Keratinocyte (primary cell): ENCODE results near the gene HDLBP. TPM values are rescaled to one million over a fixed set of nuclear protein-coding genes. Genes with fewer than 3 reads are reported as not detected.

Experiments used
- DNase-seq: peaks from one replicate; pipeline ENCODE4 v3.0.0-alpha.2; 2011; ENCODE audit warnings: low read depth, missing footprints, low spot score
- FAIRE-seq: peaks from 2 replicates; lab custom pipeline; 2011; peaks lifted over from hg19 to GRCh38; lab: Jason Lieb, UNC
- H2AFZ ChIP-seq: 2 replicates; pipeline ENCODE4 v1.6.0; 2012; ENCODE audit warnings: low read length, control low read depth, inconsistent platforms; ENCODE audit not compliant: control insufficient read depth
- H3K27ac ChIP-seq: 2 replicates; pipeline ENCODE4 v1.5.1; 2011; ENCODE audit warnings: low read length; ENCODE audit not compliant: control insufficient read depth, insufficient read depth
- H3K27me3 ChIP-seq: 3 replicates; pipeline ENCODE4 v1.6.0; 2011; ENCODE audit warnings: low read length; ENCODE audit not compliant: control insufficient read depth, insufficient read depth; ENCODE audit errors: extremely low read depth
- H3K36me3 ChIP-seq, 2 experiments: 2 replicates in 1 of 2; 3 replicates in 1 of 2; pipeline ENCODE4 v1.5.1; 2011; ENCODE audit warnings: low read length in 2 of 2, mild to moderate bottlenecking in 1 of 2; ENCODE audit not compliant: control insufficient read depth in 2 of 2, insufficient read depth in 2 of 2; ENCODE audit errors: extremely low read depth in 1 of 2
- H3K4me1 ChIP-seq: 3 replicates; pipeline ENCODE4 v1.5.1; 2011; ENCODE audit warnings: low read length; ENCODE audit not compliant: control insufficient read depth, insufficient read depth; ENCODE audit errors: extremely low read depth
- H3K4me2 ChIP-seq: 3 replicates; pipeline ENCODE4 v1.6.0; 2011; ENCODE audit warnings: low read depth, low read length; ENCODE audit not compliant: control insufficient read depth, insufficient read depth; ENCODE audit errors: extremely low read depth
- H3K4me3 ChIP-seq, 3 experiments: fragments of 200-600 bp in 1 of 3; sonication (generic) in 1 of 3; 2 replicates in 2 of 3; 3 replicates in 1 of 3; pipeline ENCODE4 v1.5.1; 2011 to 2016; ENCODE audit warnings: low read length in 3 of 3, mild to moderate bottlenecking in 3 of 3, control low read depth in 2 of 3, inconsistent platforms in 1 of 3, low read depth in 1 of 3, mixed read lengths in 1 of 3, mixed run types in 1 of 3, moderate library complexity in 1 of 3; ENCODE audit not compliant: control insufficient read depth in 2 of 3, insufficient read depth in 2 of 3; ENCODE audit errors: extremely low read depth in 1 of 3
- H3K79me2 ChIP-seq: 2 replicates; pipeline ENCODE4 v1.6.0; 2012; ENCODE audit warnings: low read length; ENCODE audit not compliant: control insufficient read depth, insufficient read depth
- H3K9ac ChIP-seq: 3 replicates; pipeline ENCODE4 v1.6.0; 2011; ENCODE audit warnings: low read length; ENCODE audit not compliant: control insufficient read depth, insufficient read depth; ENCODE audit errors: extremely low read depth
- H3K9me1 ChIP-seq: 3 replicates; pipeline ENCODE4 v1.6.0; 2011; ENCODE audit warnings: low read length; ENCODE audit not compliant: control insufficient read depth, insufficient read depth; ENCODE audit errors: extremely low read depth
- H3K9me3 ChIP-seq: 2 replicates; pipeline ENCODE4 v1.5.1; 2012; ENCODE audit warnings: low read depth, low read length; ENCODE audit not compliant: control insufficient read depth
- H4K20me1 ChIP-seq: 3 replicates; pipeline ENCODE4 v1.6.0; 2011; ENCODE audit warnings: low read length; ENCODE audit not compliant: control insufficient read depth, insufficient read depth; ENCODE audit errors: extremely low read depth
- EZH2 ChIP-seq: IDR thresholded peaks from one replicate; pipeline ENCODE4 v1.6.1; 2012; ENCODE audit warnings: inconsistent platforms, mild to moderate bottlenecking, low read length, moderate library complexity
- dilution Hi-C: fragments of 300-500 bp; cut with MboI; formaldehyde crosslinking; loops from one replicate; pipeline ENCODE4 v1.7.0; 2020; ENCODE audit warnings: low sequenced_read_pairs; ENCODE audit not compliant: extremely low pct_ligation_motif_present
- polyA plus RNA-seq, 5 experiments: library from polyadenylated mRNA; depleted of rRNA in 3 of 5; stranded (reverse) in 3 of 5; stranded (forward) in 1 of 5; unstranded in 1 of 5; fragments of >200 nt; gene quantifications; 1 replicate in 1 of 5; 2 replicates in 3 of 5; 3 replicates in 1 of 5; pipeline versions ENCODE4 v1.2.1 to v1.2.3, GENCODE V29; 2011 to 2012; ENCODE audit warnings: missing spikeins in 2 of 5, low read depth in 1 of 5, low replicate concordance in 1 of 5
- TF ChIP-seq, protein P1 (sequence below), 3 experiments: IDR thresholded peaks in 1 of 3; conservative IDR thresholded peaks in 1 of 3; optimal IDR thresholded peaks in 1 of 3; 2 replicates in 2 of 3; 3 replicates in 1 of 3; pipeline versions ENCODE3 to v1.5.1; 2011; ENCODE audit warnings: low read length in 3 of 3, mild to moderate bottlenecking in 3 of 3, moderate library complexity in 2 of 3, control low read depth in 1 of 3, inconsistent platforms in 1 of 3; ENCODE audit not compliant: insufficient read depth in 2 of 3; ENCODE audit errors: extremely low read depth in 1 of 3

HDLBP gene
- polyA plus RNA-seq, 1 donor (not counting 4 experiments of a cell fraction or from before 2014, with no cell fraction given) = 289 TPM

DNA sequence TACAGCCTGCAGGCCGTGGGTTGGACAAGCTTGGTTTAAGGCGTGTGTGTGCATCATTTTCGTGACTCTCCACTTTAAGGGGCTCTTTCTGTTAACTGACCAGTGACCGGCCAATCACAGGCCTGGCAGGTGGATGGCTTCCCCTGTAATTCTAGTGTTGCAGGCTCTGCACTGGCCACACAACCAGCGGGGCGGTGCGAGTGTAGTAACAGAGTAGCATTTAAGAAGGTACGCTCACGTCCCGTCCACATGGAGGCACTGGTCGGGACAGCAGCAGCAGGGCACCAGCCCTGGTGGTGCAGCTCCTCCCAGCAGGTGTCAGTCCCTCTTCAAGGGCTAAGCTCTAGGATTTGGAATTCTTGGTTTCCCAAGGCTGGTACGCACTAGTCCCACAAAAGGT, 135.0 kb downstream of the HDLBP start:
- Histone ChIP-seq H3K9ac (no peak overlapping the region), H2AFZ (no peak overlapping the region), H3K4me2 (no peak overlapping the region), H3K27ac (no peak overlapping the region), H3K9me3 (no peaks in the 10 kb centered on the region), H3K79me2 (no peaks in the 10 kb centered on the region), H3K9me1 (no peaks in the 10 kb centered on the region), H4K20me1 (no peaks in the 10 kb centered on the region), H3K4me3 (no peak overlapping the region), H3K27me3 (no peaks in the 10 kb centered on the region), H3K36me3 (peaks cover 6 to 11% of the 10 kb centered on the region in 2 experiments), H3K4me1 (no peaks in the 10 kb centered on the region)
- no peak for FAIRE-seq
- DNase-seq = no peak
- TF ChIP-seq, protein P1, sequence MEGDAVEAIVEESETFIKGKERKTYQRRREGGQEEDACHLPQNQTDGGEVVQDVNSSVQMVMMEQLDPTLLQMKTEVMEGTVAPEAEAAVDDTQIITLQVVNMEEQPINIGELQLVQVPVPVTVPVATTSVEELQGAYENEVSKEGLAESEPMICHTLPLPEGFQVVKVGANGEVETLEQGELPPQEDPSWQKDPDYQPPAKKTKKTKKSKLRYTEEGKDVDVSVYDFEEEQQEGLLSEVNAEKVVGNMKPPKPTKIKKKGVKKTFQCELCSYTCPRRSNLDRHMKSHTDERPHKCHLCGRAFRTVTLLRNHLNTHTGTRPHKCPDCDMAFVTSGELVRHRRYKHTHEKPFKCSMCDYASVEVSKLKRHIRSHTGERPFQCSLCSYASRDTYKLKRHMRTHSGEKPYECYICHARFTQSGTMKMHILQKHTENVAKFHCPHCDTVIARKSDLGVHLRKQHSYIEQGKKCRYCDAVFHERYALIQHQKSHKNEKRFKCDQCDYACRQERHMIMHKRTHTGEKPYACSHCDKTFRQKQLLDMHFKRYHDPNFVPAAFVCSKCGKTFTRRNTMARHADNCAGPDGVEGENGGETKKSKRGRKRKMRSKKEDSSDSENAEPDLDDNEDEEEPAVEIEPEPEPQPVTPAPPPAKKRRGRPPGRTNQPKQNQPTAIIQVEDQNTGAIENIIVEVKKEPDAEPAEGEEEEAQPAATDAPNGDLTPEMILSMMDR (optimal IDR thresholded peaks at IDR 0.05 in 1 of 3, IDR thresholded peaks at IDR 0.05 in 1 of 3, conservative IDR thresholded peaks at IDR 0.05 in 1 of 3; ENCODE audit: extremely low read depth in 1 of 3, insufficient read depth in 2 of 3, low read length in 3 of 3) = no peak
- no peak for TF ChIP-seq EZH2
- dilution Hi-C loops = no loop called here

DNA sequence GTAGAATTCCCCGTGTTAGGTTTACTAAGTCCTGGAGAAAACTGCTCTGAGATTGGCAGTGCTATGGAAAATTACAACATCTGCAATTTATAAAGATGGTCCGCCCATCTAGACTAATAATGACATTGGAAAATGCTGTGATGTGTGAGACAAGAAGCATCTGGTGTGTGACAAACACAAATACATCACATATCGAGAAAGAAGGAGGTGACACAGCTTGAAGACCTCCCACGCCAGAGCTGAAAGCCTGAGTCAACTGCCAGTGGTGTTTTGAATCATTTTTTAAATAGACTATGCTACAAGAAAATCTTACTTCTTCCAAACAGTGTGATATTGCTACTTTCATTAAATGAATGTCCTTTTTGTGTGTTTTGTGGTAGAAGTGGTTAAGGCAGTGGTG, 135.6 kb downstream of the HDLBP start:
- Histone ChIP-seq H3K4me1 (no peaks in the 10 kb centered on the region), H4K20me1 (no peaks in the 10 kb centered on the region), H3K4me2 (no peak overlapping the region), H3K9ac (no peak overlapping the region), H3K36me3 (peaks cover 6 to 12% of the 10 kb centered on the region in 2 experiments), H3K4me3 (no peak overlapping the region), H3K79me2 (no peaks in the 10 kb centered on the region), H3K9me1 (no peaks in the 10 kb centered on the region), H3K27me3 (no peaks in the 10 kb centered on the region), H3K9me3 (no peaks in the 10 kb centered on the region), H3K27ac (no peak overlapping the region), H2AFZ (no peak overlapping the region)
- DNase-seq = no peak
- FAIRE-seq = no peak
- no peak for TF ChIP-seq EZH2
- TF ChIP-seq, protein P1 (optimal IDR thresholded peaks at IDR 0.05 in 1 of 3, IDR thresholded peaks at IDR 0.05 in 1 of 3, conservative IDR thresholded peaks at IDR 0.05 in 1 of 3; ENCODE audit: extremely low read depth in 1 of 3, insufficient read depth in 2 of 3, low read length in 3 of 3) = no peak
- dilution Hi-C loops = no loop called here
